ENCODE data around the gene GRIP2. TPM values are rescaled to one million over a fixed set of nuclear protein-coding genes. Genes with fewer than 3 reads are reported as not detected.

Gene GRIP2
- total and polyA plus RNA-seq, 9 of the 15 experiments (the other 6 are each of a cell fraction or from before 2014, with no cell fraction given): 0.01 TPM; not detected in 7

- TF ChIP-seq ZBTB5 (IDR thresholded peaks at IDR 0.05): no peak
- no peak for TF ChIP-seq GTF2A2 (tag; IDR thresholded peaks at IDR 0.05)
- TF ChIP-seq HDGF (IDR thresholded peaks at IDR 0.05): no peak
- TF ChIP-seq ARID4B (CRISPR knock-in tag; IDR thresholded peaks at IDR 0.05): peak; percentile 69; the same call in 1 of the 2 replicates
- TF ChIP-seq SP2 (IDR thresholded peaks at IDR 0.05; ENCODE audit: extremely low read depth, low read depth, low read length, poor library complexity, severe bottlenecking): no peak
- TF ChIP-seq DNMT1 (IDR thresholded peaks at IDR 0.05): no peak
- no peak for TF ChIP-seq KHSRP (IDR thresholded peaks at IDR 0.05)
- TF ChIP-seq ZNF507 (tag; conservative IDR thresholded peaks at IDR 0.05): no peak
- no peak for TF ChIP-seq E2F3 (CRISPR knock-in tag; IDR thresholded peaks at IDR 0.05)
- peak; percentile 61 for TF ChIP-seq CXXC5 (CRISPR knock-in tag; IDR thresholded peaks at IDR 0.05)
- TF ChIP-seq ERF (CRISPR knock-in tag; IDR thresholded peaks at IDR 0.05): no peak
- TF ChIP-seq EP300 (IDR thresholded peaks at IDR 0.05; ENCODE audit: low read length): peak; percentile 32; the same call in 1 of the 2 replicates
- no peak for TF ChIP-seq FOXJ2 (tag; IDR thresholded peaks at IDR 0.05)
- TF ChIP-seq MCM3 (IDR thresholded peaks at IDR 0.05): no peak
- peak; percentile 44; the same call in 1 of the 2 replicates for TF ChIP-seq SMARCA4 (IDR thresholded peaks at IDR 0.05)
- TF ChIP-seq LCOR (CRISPR knock-in tag; IDR thresholded peaks at IDR 0.05): no peak
- peak; percentile 27; the same call in 1 of the 2 replicates for TF ChIP-seq RNF2 (IDR thresholded peaks at IDR 0.05)
- TF ChIP-seq CBX1 (IDR thresholded peaks at IDR 0.05; ENCODE audit: low read depth): 0 out of 2 replicates have a peak, but pooled peaks have one; percentile 79
- TF ChIP-seq CSDE1 (IDR thresholded peaks at IDR 0.05): no peak
- TF ChIP-seq GMEB1 (CRISPR knock-in tag; IDR thresholded peaks at IDR 0.05): no peak
- TF ChIP-seq HMG20B (CRISPR knock-in tag; IDR thresholded peaks at IDR 0.05): no peak
- TF ChIP-seq SMARCE1 (IDR thresholded peaks at IDR 0.05): peak; percentile 73; the same call in 1 of the 2 replicates
- TF ChIP-seq TCFL5 (CRISPR knock-in tag; conservative IDR thresholded peaks at IDR 0.05): no peak
- no peak for TF ChIP-seq NCOA1 (IDR thresholded peaks at IDR 0.05; ENCODE audit: low read depth)
- TF ChIP-seq ARHGAP35 (IDR thresholded peaks at IDR 0.05; ENCODE audit: partially characterized antibody): no peak
Observed at GRCh38 chr3:14439501-14440167, 100.5 kb downstream of the GRIP2 start (continued).

All from K562 (cell line).